HUES6 (cell line): ENCODE data around the gene LEF1.

Source experiments
- H3K27ac ChIP-seq: 2 replicates; pipeline ENCODE4 v1.7.0; 2013; ENCODE audit warnings: low read depth, mild to moderate bottlenecking, low read length, inconsistent platforms
- H3K27me3 ChIP-seq: 2 replicates; pipeline ENCODE4 v1.6.1; 2013; ENCODE audit warnings: low read length; ENCODE audit not compliant: control insufficient read depth, insufficient read depth
- H3K36me3 ChIP-seq: 2 replicates; pipeline ENCODE4 v1.6.1; 2013; ENCODE audit warnings: low read length; ENCODE audit not compliant: control insufficient read depth, insufficient read depth
- H3K4me1 ChIP-seq: 2 replicates; pipeline ENCODE4 v1.6.1; 2013; ENCODE audit warnings: low read length; ENCODE audit not compliant: control insufficient read depth, insufficient read depth
- H3K4me3 ChIP-seq: 2 replicates; pipeline ENCODE4 v1.5.1; 2013; ENCODE audit warnings: low read depth, low read length
- H3K9ac ChIP-seq: one replicate; pipeline ENCODE4 v1.6.1; 2013; ENCODE audit warnings: mild to moderate bottlenecking, low read length
- H3K9me3 ChIP-seq: 2 replicates; pipeline ENCODE4 v1.6.1; 2013; ENCODE audit warnings: low read depth, low read length; ENCODE audit not compliant: control insufficient read depth, insufficient read depth

LEF1 gene

DNA sequence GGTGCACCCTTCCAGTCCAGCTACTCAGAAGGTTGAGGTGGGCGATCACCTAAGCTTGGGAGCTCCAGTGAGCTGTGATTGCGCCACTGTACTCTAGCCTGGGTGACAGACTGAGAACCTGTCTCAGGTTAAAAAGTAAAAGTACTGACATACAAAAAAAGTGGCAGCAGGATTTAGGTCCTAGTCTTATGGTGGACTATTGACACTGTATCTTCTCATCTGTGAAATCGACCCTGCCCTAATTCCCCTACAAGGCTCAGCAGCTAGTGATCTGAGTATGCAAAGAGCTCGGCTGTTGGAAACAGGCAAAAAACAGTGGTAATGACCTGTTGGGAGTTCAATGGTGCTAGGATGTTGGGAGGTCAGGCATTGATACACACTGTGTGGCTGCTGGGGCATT is 57.0 kb downstream of the LEF1 start:
- Histone ChIP-seq H3K9me3 (no peaks in the 10 kb centered on the region), H3K27ac (no peak overlapping the region), H3K4me1 (peaks cover 61% of the 10 kb centered on the region), H3K9ac (no peak overlapping the region), H3K27me3 (no peaks in the 10 kb centered on the region), H3K4me3 (no peak overlapping the region), H3K36me3 (no peaks in the 10 kb centered on the region; the same call in 1 of the 2 replicates)

DNA sequence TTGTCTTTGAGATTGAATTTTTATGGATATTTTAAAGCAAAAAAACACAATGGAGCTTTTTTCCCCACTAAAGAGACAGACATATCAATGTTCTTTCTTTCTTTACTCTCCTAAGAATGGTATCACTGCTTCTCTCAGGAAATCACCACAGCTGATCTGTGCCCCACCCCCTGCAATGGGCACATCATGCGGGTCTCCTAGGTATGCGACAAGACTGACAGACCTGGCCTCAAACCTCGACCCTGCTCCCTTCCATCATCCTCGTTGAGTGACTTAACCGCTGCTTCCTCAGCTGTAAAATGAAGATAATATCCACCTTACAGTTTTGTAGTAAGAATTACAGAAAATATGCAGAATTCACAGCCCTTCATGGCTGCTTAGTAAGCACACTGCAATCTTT is 58.3 kb downstream of the LEF1 start:
- Histone ChIP-seq H3K36me3 (no peaks in the 10 kb centered on the region; the same call in 1 of the 2 replicates), H3K4me1 (peaks cover 49% of the 10 kb centered on the region), H3K9me3 (no peaks in the 10 kb centered on the region), H3K9ac (no peak overlapping the region), H3K27ac (no peak overlapping the region), H3K27me3 (no peaks in the 10 kb centered on the region), H3K4me3 (no peak overlapping the region)

DNA sequence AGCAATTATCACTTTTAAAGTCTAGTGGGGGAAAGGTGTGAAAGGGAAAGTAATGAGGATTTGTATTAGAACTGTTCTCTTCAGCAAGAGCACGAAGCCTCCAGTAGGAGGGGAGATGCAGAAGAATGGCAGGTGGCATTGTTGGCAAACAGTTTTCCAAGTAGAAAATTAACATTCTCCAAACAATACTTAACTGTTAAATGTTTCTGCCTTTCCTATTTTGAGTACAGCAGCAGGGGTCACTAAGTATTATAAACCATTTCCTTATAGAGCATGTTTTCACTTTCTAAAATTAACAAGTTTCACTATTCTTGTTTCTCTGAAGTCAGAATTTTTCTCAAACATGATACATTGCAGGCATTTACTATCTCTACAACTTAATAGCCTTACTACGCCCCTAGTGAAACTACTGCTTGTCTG is 58.7 kb downstream of the LEF1 start:
- no peaks in the 10 kb centered on the region; the same call in 1 of the 2 replicates for H3K36me3 ChIP-seq
- no peaks in the 10 kb centered on the region for H3K9me3 ChIP-seq
- H3K4me1 ChIP-seq = peaks cover 47% of the 10 kb centered on the region
- no peak overlapping the region for H3K9ac ChIP-seq
- no peak overlapping the region for H3K27ac ChIP-seq
- no peaks in the 10 kb centered on the region for H3K27me3 ChIP-seq
- H3K4me3 ChIP-seq = no peak overlapping the region

DNA sequence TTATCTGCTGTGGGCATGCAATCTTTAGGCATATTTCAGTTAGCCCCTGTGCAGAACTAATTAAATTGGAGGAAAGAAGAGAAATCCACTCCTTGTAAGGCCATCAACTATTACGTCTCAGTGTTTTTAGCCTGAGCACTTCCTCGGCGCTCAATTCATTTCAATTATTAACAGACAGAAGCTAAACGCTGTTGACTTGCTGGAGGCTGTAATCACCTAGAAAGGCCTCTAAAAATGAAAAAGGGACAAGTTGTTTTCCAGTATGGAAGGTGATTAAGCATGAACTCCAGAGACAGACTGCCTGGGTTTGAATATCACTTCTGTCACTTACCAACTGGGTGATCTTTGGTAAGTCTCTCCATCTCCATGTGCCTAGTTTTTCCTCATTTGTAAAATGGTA is 59.6 kb downstream of the LEF1 start:
- Histone ChIP-seq H3K27me3 (no peaks in the 10 kb centered on the region), H3K27ac (no peak overlapping the region), H3K9ac (no peak overlapping the region), H3K36me3 (no peaks in the 10 kb centered on the region; the same call in 1 of the 2 replicates), H3K4me3 (no peak overlapping the region), H3K4me1 (peaks cover 38% of the 10 kb centered on the region), H3K9me3 (no peaks in the 10 kb centered on the region)

DNA sequence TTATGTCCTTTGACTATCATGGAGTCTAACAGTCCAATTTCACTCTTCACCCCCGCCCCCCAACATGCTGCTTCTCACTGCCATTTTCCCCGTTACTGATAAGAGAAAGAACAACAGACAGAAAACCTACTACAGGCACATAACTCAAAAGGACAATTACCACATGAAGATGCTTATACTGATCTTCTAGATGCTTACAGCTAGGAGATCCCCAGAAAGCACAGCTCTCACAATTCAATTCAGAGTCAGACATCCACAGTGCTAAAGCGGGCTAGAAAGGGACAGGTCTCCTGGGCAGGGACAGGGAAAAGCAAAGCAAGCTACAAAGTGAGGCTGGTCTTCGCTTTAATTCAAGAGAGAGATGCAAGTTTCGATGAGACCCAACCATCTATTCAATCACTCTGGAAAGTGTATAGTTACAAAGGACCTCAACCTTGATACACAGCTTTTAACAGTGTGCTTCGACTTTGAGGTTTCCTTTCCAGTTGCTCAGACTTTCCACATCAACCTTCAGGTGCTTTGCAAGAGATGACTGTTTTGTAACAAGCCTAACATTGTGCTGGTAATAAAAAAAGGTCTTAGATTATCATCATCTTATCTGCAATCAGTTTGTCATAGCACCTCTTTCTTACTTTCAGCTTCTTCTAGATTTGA is 60.9 kb downstream of the LEF1 start:
- Histone ChIP-seq H3K27ac (no peak overlapping the region), H3K4me3 (no peak overlapping the region), H3K4me1 (peaks cover 25% of the 10 kb centered on the region), H3K9me3 (no peaks in the 10 kb centered on the region), H3K27me3 (no peaks in the 10 kb centered on the region), H3K36me3 (no peaks in the 10 kb centered on the region; the same call in 1 of the 2 replicates), H3K9ac (no peak overlapping the region)

DNA sequence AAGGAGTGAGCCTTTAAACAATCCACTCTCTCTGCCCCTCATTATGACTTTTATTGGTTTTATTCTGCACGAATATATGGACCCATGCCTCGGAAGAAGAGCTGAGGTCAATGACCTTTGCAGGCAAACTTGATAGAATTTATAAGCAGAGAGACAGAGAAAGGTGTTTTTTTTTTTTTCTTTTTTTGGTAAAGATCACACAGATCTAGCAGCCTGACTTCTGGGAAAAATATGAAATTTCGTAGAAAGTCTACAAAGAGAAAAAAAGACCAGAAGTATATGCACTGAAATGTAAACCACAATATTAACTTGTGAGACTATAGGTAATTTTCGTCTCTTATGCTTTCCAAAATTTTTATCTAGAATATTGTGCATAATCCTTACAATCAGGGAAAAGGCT is 61.6 kb downstream of the LEF1 start:
- H3K27ac ChIP-seq = no peak overlapping the region
- H3K36me3 ChIP-seq = no peaks in the 10 kb centered on the region; the same call in 1 of the 2 replicates
- H3K9ac ChIP-seq = no peak overlapping the region
- no peak overlapping the region for H3K4me3 ChIP-seq
- H3K4me1 ChIP-seq = peaks cover 23% of the 10 kb centered on the region
- no peaks in the 10 kb centered on the region for H3K27me3 ChIP-seq
- no peaks in the 10 kb centered on the region for H3K9me3 ChIP-seq

DNA sequence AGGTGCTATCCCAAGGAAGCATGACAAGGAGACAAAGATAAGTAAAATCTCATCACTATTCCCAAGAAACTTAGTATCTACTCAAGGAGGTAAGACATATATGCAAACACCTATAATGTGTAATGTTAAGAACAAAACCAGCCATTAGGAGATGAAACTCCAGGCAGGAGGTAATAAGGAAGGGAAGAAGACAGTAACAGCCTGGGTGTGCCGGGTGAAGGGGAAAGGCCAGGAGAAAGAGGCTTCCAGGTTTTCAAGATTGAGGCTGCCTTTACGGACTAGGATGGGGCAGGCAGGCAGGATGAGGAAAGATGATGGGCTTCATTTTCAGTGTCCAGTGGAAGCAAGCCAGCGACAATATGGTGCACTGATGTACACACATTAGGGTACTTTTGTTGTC is 62.5 kb downstream of the LEF1 start:
- Histone ChIP-seq H3K36me3 (no peaks in the 10 kb centered on the region), H3K9ac (no peak overlapping the region), H3K9me3 (no peaks in the 10 kb centered on the region), H3K4me1 (peaks cover 23% of the 10 kb centered on the region), H3K27me3 (no peaks in the 10 kb centered on the region), H3K4me3 (no peak overlapping the region), H3K27ac (no peak overlapping the region)

DNA sequence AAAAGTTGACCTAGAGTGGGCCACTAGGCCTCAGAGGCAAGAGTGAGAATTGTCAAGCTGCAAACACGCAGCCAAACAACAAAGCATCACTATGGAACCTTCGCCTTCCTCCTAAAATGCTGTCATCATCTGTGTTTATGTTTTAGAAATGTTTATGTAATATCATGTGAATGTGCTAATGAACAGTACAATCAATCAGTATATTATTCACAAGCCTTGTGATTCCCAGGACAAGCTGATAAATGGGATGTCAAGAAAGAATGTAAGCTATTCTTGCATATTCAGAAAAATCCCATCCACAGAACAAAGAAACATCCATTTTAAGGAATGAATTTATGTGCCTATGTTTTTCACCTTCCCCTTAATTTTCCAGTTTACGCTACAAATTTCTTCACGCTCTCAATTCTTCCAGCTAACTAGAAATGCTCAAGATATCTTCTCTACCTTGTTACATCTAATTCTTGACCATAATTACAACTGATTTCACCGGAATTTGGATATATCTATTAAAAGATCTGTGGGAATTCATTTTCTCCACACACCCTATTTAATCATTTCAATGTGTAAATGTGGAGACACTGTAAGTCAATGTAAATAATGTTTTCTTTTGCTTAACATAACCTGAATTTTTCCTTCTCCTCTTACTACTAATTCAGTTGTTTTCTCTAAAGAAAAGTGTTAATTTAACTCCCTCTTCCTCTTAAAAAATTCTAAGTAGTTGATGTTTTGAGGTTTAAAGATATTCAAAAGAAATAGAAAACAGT is 65.5 kb downstream of the LEF1 start:
- H3K9ac ChIP-seq = no peak overlapping the region
- no peaks in the 10 kb centered on the region for H3K9me3 ChIP-seq
- no peaks in the 10 kb centered on the region for H3K36me3 ChIP-seq
- no peak overlapping the region for H3K4me3 ChIP-seq
- H3K4me1 ChIP-seq = no peaks in the 10 kb centered on the region
- no peak overlapping the region for H3K27ac ChIP-seq
- no peaks in the 10 kb centered on the region for H3K27me3 ChIP-seq

DNA sequence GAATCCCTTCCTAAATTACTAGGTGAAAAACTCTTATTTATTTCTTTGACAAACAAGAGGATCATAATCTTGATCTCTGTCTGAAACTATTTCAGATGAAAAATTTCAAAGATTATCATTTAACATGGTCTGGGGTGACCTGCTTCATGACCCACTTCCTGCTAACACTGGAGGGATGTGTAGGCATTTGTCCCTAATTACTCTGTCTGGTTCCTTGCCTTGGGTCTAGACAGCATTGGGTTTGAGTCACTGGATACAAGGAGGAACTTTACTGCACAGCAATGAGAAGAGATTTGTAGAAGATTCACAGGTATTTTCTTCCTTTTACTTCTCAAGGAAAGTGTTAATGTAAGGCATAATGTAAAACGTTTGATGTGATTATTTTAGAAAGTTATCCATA is 67.9 kb downstream of the LEF1 start:
- Histone ChIP-seq H3K27ac (no peak overlapping the region), H3K27me3 (no peaks in the 10 kb centered on the region), H3K4me3 (no peak overlapping the region), H3K9me3 (no peaks in the 10 kb centered on the region), H3K36me3 (no peaks in the 10 kb centered on the region), H3K4me1 (0 out of 2 replicates have a peak, but pooled peaks cover 3% of the 10 kb centered on the region), H3K9ac (no peak overlapping the region)

DNA sequence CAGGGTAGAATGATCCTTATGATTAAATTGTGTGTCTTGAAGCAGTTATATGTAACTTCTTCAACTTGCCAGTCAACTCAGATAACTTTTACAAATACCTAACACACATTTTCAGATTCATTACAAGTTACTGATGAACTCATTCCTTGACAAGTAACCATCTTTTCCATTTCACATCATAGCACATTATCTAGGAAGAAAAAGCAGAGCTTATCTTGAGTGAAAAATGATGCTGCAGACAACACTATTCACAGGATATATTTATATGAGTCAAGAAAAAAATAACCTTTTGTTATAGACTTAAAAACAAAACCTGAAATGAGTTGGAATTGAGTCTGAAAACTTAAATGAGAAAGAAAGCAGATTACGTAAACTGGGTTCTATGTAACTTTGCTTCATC is 68.9 kb downstream of the LEF1 start:
- Histone ChIP-seq H3K36me3 (no peaks in the 10 kb centered on the region), H3K4me1 (0 out of 2 replicates have a peak, but pooled peaks cover 3% of the 10 kb centered on the region), H3K9ac (no peak overlapping the region), H3K4me3 (no peak overlapping the region), H3K27ac (no peak overlapping the region), H3K27me3 (no peaks in the 10 kb centered on the region), H3K9me3 (no peaks in the 10 kb centered on the region)

DNA sequence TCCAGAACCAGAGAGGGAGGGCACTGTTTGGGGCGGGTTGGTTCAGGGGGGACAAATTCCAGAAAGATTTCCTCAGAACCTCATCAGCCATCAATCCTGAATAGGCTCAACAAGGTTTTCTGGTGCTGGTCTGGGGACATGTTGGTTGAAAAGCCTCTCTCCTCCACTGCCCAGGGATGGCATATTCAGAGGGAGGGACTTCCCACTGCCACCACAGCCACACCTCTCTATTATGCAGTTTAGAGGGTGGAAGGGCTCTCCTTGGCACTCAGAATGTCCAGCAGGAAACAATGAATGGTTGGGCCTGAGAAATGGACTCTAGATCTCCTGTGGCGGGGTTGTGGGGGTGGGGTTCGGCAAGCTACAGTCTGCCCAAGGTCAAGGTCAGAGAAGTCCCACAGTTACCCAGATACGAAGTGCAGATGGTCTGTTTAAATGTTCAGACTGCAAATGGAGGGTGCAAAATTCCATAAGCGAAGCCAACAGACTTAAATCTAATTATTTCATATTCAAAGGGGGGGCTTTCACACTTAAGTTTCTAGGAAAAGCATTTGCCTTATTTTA is 70.7 kb downstream of the LEF1 start:
- Histone ChIP-seq H3K9me3 (no peaks in the 10 kb centered on the region), H3K36me3 (peaks cover 3% of the 10 kb centered on the region; the same call in 1 of the 2 replicates), H3K9ac (no peak overlapping the region), H3K4me3 (no peak overlapping the region), H3K27ac (no peak overlapping the region), H3K4me1 (peaks cover 13% of the 10 kb centered on the region; the same call in 1 of the 2 replicates), H3K27me3 (no peaks in the 10 kb centered on the region)
